Measurements from ENCODE around the gene ACSF3.

DNA sequence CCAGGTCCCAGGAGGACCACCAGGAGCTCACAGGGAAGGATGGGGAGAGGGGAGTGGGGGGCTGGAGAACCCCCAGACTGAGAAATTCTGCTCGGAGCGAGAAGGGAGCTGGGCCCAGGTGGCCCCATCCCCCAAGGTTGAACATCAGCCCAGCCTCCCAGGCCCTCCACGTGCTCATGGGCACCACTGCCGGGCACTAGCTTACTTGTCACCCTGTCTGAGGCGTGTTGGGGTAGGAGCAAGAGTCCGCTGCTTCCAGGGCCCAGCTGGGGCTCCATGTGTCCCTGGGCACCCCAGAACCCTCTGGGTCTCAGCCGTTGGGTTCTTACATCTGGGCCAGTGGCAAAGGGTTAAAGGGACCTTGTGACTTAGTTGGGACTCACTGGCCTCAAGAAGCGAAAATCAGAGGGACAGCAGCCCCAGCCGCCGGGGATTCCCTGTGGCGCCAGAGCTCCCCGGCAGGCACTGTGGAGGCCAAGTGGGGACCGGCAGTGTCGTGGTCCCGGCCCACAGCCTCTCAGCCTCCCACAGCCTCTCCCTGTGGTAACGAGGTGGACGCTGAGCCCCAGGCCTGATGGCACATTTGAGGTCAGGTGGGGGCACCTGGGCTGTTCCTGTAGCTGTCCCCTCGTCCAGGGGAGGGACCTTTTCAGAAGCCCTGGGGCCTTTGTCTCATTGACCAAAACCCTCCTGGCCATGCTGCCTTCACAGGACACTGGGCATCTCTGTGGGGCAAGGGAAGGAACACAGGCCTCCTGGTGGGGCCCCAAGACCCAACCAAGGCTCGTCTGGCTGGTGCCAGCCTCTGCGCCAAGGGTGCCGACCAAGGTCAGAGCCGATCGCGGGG, 44.2 kb downstream of the ACSF3 start:
- TF ChIP-seq CTCF (IDR thresholded peaks at IDR 0.05) = no peak
- TF ChIP-seq POLR2AphosphoS5 (IDR thresholded peaks at IDR 0.05) = no peak
- no peak for TF ChIP-seq POLR2A (IDR thresholded peaks at IDR 0.05)

All from breast epithelium (tissue), 3 donors.